Measurements from ENCODE around the gene RAB11B. TPM values are rescaled to one million over a fixed set of nuclear protein-coding genes. Genes with fewer than 3 reads are reported as not detected.

Gene RAB11B
- total RNA-seq, 4 donors from 2014 or later: 28.6 to 71.8 (median 36.1) TPM

- TF ChIP-seq, protein P1, sequence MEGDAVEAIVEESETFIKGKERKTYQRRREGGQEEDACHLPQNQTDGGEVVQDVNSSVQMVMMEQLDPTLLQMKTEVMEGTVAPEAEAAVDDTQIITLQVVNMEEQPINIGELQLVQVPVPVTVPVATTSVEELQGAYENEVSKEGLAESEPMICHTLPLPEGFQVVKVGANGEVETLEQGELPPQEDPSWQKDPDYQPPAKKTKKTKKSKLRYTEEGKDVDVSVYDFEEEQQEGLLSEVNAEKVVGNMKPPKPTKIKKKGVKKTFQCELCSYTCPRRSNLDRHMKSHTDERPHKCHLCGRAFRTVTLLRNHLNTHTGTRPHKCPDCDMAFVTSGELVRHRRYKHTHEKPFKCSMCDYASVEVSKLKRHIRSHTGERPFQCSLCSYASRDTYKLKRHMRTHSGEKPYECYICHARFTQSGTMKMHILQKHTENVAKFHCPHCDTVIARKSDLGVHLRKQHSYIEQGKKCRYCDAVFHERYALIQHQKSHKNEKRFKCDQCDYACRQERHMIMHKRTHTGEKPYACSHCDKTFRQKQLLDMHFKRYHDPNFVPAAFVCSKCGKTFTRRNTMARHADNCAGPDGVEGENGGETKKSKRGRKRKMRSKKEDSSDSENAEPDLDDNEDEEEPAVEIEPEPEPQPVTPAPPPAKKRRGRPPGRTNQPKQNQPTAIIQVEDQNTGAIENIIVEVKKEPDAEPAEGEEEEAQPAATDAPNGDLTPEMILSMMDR (IDR thresholded peaks at IDR 0.05): no peak
- TF ChIP-seq EP300 (IDR thresholded peaks at IDR 0.05) (no peak), POLR2A (IDR thresholded peaks at IDR 0.05) (no peak), POLR2AphosphoS5 (IDR thresholded peaks at IDR 0.05) (no peak)
- Histone ChIP-seq H3K4me1 (peaks cover 7 to 68% (median 40%) of the 10 kb centered on the region in 3 donors), H3K36me3 (no peaks in the 10 kb centered on the region), H3K27me3 (no peaks in the 10 kb centered on the region), H3K9me3 (no peaks in the 10 kb centered on the region), H3K4me3 (peak overlapping the region in 1 of 2 donors; percentile 82), H3K27ac (peak overlapping the region; percentile 54 to 100 (median 99))
- ATAC-seq: no peak
- WGBS, 2 donors (ENCODE audit: low coverage in 1 of 2): 11% methylated on average over 3 of the region's 23 CpGs; no CpG with 5 or more reads in 1 of the 2 donors
Measured at GRCh38 chr19:8391198-8392016, 1.2 kb downstream of the RAB11B start.

- Histone ChIP-seq H3K4me3 (peak overlapping the region in 1 of 2 donors; percentile 82), H3K9me3 (no peaks in the 10 kb centered on the region), H3K27ac (peak overlapping the region; percentile 14 to 100 (median 99)), H3K36me3 (no peaks in the 10 kb centered on the region), H3K4me1 (peaks cover 7 to 75% (median 47%) of the 10 kb centered on the region in 3 donors), H3K27me3 (no peaks in the 10 kb centered on the region)
- TF ChIP-seq EP300 (IDR thresholded peaks at IDR 0.05) (no peak), POLR2A (IDR thresholded peaks at IDR 0.05) (peak in 1 of 2 donors; percentile 10), POLR2AphosphoS5 (IDR thresholded peaks at IDR 0.05) (peak; percentile 93)
- TF ChIP-seq, protein P1 (IDR thresholded peaks at IDR 0.05): no peak
- ATAC-seq: no peak
- WGBS, 2 donors (ENCODE audit: low coverage in 1 of 2): 25 to 50% methylated on average over 2 to 8 of the region's 11 CpGs
Measured at GRCh38 chr19:8392017-8392591, 1.9 kb downstream of the RAB11B start.

DNA sequence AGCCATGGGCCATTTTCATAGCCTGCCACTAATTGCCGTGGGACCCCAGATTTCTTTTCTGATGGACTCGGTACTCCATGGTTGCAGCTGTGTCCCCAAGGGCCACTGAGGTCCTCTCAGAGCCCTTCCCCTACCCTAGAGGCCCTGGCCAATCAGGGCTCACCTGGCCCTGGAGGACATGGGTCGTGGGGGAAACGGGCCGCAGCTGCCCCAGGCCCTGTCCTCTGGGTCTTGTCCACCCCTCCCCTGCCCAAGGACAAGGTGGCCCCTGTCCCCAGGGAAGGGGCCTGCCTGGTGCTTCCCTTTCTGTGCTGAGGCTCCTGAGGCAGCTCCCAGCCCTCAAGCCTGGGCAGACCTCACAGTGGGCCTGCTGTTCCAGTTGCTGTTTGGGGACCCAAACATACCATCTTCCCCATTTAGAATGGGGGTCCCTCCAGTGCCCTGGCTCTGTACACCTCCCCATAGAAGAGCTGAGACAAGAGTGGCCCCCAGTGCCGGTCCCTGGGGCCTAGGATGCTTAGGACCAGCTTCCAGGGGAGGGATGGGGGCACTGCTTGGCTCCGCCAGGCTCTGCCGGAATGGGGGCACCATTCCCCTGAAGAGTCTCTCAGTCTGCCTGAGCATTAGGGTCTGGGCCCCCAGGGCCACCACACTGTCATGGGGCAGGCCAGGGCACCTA lies 3.2 kb downstream of the RAB11B start:
- no peak for ATAC-seq
- Histone ChIP-seq H3K27ac (peak overlapping the region in 3 of 4 donors; percentile 80 to 100 (median 98)), H3K9me3 (no peaks in the 10 kb centered on the region), H3K36me3 (peaks cover 0 to 5% of the 10 kb centered on the region in 2 donors), H3K4me1 (peaks cover 7 to 87% (median 59%) of the 10 kb centered on the region in 3 donors), H3K4me3 (no peak overlapping the region), H3K27me3 (no peaks in the 10 kb centered on the region)
- 56 to 80% methylated on average over 1 to 2 of the region's 8 CpGs for WGBS, 2 donors (ENCODE audit: low coverage in 1 of 2)
- TF ChIP-seq, protein P1 (IDR thresholded peaks at IDR 0.05): no peak
- TF ChIP-seq EP300 (IDR thresholded peaks at IDR 0.05): no peak

DNA sequence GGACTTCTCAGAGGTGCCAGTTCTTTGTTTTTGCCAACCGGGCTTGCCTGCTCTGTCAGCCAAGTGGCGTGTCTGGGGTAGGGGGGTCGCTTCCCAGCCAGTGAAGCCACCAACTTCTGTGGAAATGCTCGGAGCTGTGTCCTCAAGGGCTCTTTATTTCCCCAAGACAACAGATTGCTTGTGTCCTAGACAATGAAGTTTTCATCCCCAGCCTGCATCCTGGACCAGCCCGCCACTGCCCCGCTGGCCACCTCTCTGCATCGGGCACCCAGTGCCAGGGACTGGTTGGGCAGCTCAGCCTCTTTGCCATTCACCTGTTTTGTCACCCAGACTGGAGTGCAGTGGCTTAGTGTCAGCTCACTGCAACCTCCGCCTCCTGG lies 3.7 kb downstream of the RAB11B start:
- WGBS, 2 donors (ENCODE audit: low coverage in 1 of 2): no CpG with 5 or more reads among the region's 8 CpGs
- H3K4me3 ChIP-seq: no peak overlapping the region
- peaks cover 7 to 88% (median 60%) of the 10 kb centered on the region in 3 donors for H3K4me1 ChIP-seq
- ATAC-seq: no peak
- no peaks in the 10 kb centered on the region for H3K9me3 ChIP-seq
- peak overlapping the region in 3 of 4 donors; percentile 80 to 100 (median 98) for H3K27ac ChIP-seq
- TF ChIP-seq EP300 (IDR thresholded peaks at IDR 0.05): no peak
- no peak for TF ChIP-seq POLR2A (IDR thresholded peaks at IDR 0.05)
- no peak for TF ChIP-seq POLR2AphosphoS5 (IDR thresholded peaks at IDR 0.05)
- TF ChIP-seq, protein P1 (IDR thresholded peaks at IDR 0.05): no peak
- no peaks in the 10 kb centered on the region for H3K27me3 ChIP-seq
- H3K36me3 ChIP-seq: peaks cover 0 to 10% of the 10 kb centered on the region in 2 donors

All from gastroesophageal sphincter (tissue), 4 donors.